Activated T-helper 1 cell treated with anti-CD3 and anti-CD28 coated beads, Interleukin-2, amount 50 U/mL, for 16 hours (primary cell): ENCODE measurements around the gene NEK9.
"Not testable (repeated sequence)": the region's sequence is repeated elsewhere in the genome, so short reads cannot be mapped to it uniquely, and the experiment has no call there.

Experiments
- DNase-seq, 2 donors: peaks; one replicate each; pipeline ENCODE4 v3.0.0-alpha.2; 2020; ENCODE audit warnings: low read depth in 1 of 2, low spot score in 1 of 2

Gene NEK9

DNA sequence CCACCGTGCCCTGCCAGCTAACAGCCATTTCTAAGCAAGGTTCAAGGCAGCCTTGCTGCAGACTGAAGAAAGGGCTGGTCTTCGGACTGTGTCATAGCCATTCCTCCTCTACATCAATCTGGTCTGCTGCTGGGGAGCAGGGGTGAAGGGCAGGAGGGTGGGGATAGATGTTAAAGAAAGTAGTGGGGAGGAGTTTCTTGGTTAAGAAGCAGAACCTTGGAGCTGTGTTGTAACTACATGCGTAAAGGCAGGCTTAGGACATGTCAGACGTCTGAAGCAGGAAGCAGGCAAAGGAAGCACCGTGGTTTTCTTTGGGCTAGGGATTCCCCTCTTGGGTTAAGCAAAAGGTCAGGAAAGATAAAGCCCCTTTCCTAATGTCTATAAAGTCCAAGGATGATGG is 18.1 kb upstream of the NEK9 start:
- no peak for DNase-seq

DNA sequence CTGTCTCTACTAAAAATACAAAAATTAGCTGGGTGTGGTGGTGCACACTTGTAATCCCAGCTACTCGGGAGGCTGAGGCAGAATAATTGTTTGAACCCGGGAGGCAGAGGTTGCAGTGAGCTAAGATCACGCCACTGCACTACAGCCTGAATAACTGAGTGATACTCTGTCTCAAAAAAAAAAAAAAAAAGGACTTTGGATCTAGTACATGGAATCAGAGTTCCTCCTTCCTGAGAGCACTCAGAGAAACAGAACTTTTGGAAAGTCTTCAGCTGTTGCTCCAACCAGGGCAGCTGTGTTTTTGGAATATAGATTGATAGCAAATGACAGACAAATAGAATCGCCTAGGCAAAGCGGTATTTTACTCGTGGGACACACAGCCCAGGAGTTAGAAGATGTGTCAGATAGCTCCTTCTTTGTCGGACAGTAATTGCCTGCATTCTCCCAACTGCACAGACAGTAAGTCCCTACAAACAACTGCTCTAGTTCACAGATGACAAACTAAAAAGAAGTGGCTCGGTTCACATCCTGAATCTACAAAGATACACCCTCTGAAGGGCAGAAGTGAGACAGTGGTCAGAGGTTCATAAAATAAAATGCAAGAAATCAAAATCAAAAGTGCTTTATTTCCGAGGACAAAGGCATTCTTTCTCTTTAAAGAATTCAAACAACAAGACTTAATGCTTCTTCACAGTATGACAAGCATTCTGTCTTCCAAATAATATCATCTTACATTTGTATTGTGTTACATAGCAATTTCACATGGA is 17.1 kb upstream of the NEK9 start:
- DNase-seq, result no peak

DNA sequence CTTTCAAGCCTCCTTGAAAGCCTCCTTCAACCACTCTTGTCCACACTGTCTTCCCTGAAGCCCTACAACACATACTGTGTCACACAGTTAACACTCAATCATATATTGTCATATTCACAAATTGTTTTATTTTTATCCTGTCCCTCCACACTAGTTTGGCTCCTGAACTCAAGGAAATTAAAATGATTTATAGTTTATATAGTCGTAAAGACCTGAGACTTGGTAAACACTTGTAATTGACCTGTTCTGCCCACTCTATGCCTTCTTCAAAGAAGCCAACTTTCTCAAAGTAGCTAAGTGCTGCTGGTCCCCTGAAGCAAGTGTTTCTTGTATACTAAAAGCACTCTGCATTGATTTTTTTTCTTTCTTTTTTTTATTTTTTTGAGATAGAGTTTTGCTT is 15.6 kb upstream of the NEK9 start:
- DNase-seq, result no peak

DNA sequence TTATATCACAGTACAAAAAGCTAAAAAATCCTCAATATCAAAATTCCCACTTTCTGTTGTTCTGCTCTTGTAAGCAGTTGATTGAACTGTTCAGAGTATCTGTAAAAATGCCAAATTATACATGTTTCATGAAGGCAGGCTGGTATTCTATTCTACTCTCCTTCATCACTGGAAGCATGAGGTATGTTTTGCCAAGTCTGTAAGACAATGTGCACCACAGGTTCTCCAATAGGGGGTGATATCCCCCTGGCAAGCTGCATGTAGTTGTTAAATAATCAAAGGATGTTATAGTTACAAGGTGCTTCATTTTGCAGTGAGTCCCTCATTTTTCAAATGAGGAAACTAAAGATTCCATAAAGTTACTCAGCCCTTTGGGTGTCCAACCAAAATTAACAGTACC is 15.1 kb upstream of the NEK9 start:
- no peak for DNase-seq

GRCh38 chr14:75141062-75141461 is 14.2 kb upstream of the NEK9 start:
- DNase-seq, result no peak

DNA sequence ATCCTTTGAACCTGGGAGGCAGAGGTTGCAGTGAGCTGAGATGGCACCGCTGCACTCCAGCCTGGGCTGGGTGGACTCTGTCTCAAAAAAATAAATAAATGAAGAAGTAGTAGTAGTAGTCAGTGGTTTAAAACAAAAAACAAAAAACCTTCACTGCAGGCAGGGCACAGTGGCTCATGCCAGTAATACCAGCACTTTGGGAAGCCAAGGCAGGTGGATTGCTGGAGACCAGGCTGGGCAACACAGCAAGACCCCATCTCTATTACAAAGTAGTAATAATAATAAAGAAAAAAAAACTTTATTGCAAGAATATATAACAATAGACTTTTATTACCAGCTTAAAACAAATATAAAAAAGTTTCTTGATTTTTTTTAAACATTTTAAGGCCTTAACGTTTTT is 13.8 kb upstream of the NEK9 start:
- no peak for DNase-seq

DNA sequence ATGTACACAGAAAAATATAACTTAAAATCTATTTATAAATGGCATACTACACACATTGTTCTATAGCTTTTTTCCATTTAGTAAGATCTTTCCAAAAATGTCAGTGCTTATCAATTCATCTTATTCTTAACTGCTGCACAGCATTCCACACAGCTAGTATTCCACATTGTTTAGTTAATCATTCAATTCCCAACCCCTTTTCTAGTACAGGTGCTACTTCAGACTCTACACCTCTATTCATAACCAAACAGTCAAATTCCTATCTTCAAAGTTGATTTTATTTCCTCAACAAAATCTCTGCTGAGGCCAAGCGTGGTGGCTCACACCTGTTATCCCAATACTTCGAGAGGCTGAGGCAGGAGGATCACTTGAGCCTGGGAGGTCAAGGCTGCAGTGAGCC is 12.3 kb upstream of the NEK9 start:
- no peak for DNase-seq

GRCh38 chr14:75138492-75138891 is 11.6 kb upstream of the NEK9 start:
- DNase-seq, result no peak

DNA sequence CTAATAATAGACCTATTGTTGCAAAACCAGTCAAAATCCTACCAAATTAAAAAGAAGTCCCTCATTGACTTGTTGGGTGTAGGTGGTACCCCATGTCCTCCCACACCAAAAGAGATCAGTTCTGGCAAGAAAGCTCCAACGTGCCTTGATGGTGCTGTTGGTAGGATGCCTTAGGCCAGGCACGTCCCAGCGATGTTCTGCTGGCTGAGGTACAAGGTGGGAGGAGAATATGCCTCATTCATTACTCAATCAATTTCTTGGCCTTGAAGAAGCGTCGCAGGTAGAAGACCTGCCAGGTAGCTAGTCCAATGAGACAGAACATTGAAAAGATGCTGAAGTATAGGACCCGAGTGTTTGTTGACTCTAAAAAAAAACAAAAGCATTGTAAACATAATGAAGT is 7.8 kb upstream of the NEK9 start:
- no peak for DNase-seq

GRCh38 chr14:75133597-75133996 is 6.7 kb upstream of the NEK9 start:
- no peak for DNase-seq

- no peak for DNase-seq
Observed at GRCh38 chr14:75132382-75133086, 5.7 kb upstream of the NEK9 start.

DNA sequence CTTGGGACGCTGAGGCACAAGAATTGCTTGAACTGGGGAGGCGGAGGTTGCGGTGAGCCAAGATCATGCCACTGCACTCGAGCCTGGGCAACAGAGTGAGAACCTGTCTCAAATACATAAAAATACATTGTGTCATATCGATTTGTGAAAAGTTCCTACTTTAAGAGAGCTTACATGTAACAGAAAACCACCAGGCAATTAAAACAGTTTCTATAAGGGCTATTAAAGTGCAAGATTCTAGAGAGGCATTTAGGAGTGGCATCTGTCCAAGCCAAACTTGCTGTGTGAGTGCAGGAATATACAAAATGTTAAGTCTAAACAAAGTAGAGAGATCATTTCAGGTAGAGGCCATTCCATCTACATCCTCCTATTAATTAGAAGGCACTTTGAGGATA is 1.7 kb upstream of the NEK9 start:
- no peak for DNase-seq

GRCh38 chr14:75127903-75128595 is 1.2 kb upstream of the NEK9 start:
- DNase-seq, result no peak

DNA sequence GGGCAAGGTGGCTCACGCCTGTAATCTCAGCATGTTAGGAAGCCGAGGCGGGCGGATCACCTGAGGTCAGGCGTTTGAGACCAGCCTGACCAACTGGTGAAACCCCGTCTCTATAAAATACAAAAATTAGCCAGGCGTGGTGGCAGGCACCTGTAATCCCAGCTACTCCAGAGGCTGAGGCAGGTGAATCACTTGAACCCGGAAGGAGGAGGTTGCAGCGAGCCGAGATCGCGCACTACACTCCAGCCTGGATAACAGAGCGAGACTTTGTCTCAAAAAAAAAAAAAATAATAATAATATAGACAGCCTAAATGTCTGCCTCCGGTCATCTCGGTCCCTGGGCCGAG is 599 bp upstream of the NEK9 start:
- not testable (repeated sequence) for DNase-seq

DNA sequence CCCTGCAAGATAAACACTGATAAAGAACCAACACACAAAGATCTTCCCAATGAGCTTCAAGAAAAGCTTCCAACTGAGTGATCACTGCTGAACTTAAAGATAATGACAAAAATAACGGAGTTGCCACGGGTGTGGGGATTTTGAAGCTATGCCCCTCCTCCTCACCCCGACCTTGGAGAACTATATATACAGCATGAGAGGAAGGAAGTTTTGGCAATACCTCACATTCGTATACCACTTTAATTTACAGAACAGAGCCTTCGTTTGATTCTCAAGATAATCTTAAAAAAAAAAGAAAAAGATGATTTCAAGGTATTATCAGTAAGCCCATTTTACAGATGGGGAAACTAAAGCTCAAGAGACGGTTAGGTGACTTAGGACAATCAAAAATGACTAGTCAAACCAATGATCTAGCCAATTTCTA is 715 bp downstream of the NEK9 start:
- no peak for DNase-seq

GRCh38 chr14:75125617-75126016 is 1.2 kb downstream of the NEK9 start:
- no peak for DNase-seq

DNA sequence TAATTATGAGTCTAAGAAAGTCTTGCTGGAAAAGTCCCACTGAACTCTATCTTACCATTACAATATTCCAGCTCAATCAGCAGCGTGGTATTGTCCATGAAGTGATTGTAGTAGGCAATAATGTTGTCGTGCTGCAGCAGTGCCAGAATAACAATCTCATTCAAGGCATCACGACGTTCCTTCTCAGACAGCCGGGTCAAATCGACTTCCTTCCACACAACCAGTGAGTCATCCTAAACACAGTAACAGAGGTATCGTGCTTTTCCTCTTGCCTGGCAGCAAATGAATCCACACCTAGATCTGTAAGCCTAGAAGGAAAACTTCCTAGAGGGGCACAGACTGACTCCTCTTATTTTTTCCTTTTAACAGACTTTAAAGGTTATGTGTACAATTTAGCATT is 2.9 kb downstream of the NEK9 start:
- DNase-seq, result no peak

DNA sequence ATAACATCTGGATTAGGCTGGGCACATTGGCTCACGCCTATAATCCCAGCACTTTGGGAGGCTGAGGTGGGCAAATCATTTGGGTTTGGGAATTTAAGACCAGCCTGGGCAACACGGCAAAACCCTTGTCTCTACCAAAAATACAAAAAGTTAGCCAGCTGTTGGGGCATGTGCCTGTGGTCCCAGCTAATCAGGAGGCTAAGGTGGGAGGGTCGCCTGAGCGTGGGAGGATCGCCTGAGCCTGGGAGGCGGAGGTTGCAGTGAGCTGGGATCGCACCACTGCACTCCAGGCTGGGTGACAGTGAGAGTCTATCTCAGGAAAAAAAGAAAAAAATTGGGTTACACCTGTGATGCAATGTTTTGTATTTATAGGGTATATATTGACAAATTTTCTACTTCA is 5.3 kb downstream of the NEK9 start:
- DNase-seq, result no peak

DNA sequence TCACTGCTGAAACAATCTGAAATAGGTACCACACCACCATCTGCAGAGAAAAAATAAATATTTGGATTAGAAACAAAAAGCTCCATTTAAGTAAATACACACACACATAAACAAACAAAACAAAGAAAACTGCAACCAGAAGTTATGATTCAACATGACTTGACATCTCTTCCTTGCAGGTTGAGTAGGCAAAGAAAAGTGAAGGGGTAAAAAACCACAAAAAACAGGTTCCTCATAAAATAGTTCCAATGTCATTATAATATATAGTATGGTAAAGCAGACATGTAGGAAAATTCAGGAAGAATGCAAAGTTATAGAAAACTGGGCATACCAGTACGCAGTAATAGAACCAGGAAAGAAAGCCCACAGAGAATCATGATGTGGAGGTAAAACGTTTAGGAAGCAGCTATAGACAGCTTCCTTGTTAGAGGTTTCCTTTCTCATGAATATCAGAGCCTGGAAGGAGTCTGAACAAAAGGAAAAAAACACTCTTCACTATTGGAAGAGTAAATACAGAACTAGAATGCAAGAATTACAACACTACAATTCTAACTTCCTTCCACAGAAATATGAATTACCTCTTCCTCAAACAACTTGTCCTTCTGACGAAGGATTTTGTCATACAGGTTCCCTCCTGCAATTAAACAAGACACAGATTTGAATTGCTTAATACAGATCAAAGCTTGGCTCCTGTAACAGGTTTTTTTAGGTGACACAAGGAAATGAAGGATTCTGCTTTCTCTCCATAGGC is 6.1 kb downstream of the NEK9 start:
- DNase-seq, result no peak

DNA sequence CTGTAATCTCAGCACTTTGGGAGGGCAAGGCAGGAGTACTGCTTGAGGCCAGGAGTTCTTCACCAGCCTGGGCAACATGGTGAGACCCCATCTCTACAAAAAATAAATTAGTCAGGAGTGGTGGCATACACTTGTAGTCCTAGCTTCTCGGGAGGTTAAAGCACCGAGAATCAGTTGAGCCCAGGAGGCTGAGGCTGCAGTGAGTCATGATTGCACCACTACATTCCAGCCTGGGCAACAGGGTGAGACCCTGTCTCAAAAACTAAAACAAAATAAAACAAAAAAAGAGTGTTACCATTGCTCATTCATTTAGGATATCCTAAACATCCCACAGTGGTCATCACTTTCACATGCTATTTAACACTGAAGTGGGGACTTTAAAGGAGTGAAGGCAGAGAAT is 7.8 kb downstream of the NEK9 start:
- no peak for DNase-seq

DNA sequence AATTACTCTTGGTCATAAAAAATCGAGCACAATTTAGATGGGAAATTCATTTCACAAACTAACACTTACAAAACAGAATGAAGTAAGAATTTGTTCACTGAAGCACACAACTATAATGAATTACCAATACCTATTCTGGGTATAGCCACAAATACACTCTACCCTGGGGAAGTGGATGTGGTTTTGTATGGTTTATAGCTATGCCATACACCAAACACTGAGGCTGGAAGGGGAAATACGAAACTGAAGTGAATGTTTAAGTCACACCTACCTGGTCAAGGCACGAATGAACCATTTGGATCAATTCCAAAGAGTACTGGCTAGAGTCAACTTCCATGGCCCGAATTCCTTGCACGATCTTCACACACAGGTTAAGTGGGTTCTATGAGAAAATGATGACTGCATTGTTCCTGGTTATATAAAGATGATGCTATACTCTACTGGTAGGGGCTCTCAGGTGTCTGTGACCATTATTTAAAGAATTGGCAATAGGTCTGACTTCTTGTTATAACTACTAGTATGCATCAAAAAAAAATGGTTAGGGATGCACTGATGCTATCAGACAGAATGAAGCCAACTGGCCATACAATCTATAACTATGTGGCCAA is 12.8 kb downstream of the NEK9 start:
- DNase-seq, result no peak
